Ovary (tissue), 9 donors: ENCODE measurements around the gene MGAT5B. TPM values are rescaled to one million over a fixed set of nuclear protein-coding genes. Genes with fewer than 3 reads are reported as not detected.
"Not testable (repeated sequence)": the region's sequence is repeated elsewhere in the genome, so short reads cannot be mapped to it uniquely, and the experiment has no call there.

Source experiments
- DNase-seq, 5 donors: peaks; one replicate each; pipeline ENCODE4 v3.0.0-alpha.2; 2019 to 2020
- H3K27ac ChIP-seq, 2 donors: fragments of 200-600 bp; one replicate each; pipeline versions ENCODE4 v1.5.1 to v1.8.0; 2019 to 2022
- H3K27me3 ChIP-seq: fragments of 200-600 bp; one replicate; pipeline ENCODE4 v1.8.0; 2022
- H3K36me3 ChIP-seq: fragments of 200-600 bp; sonication (generic); one replicate; pipeline ENCODE4 v1.5.1; 2019
- H3K4me1 ChIP-seq: one replicate; pipeline ENCODE4 v1.8.1; 2013; ENCODE audit warnings: mild to moderate bottlenecking, moderate library complexity; ENCODE audit not compliant: insufficient read depth
- H3K4me3 ChIP-seq: fragments of 200-600 bp; sonication (generic); one replicate; pipeline ENCODE4 v1.5.1; 2017
- H3K9me3 ChIP-seq, 2 donors: fragments of 200-600 bp in 1 of 2; sonication (generic) in 1 of 2; one replicate each; pipeline versions ENCODE4 v1.5.1 to v1.8.1; 2013 to 2019; ENCODE audit warnings: mild to moderate bottlenecking in 1 of 2, moderate library complexity in 1 of 2
- EP300 ChIP-seq: sonication (generic); formaldehyde crosslinking; IDR thresholded peaks from one replicate; pipeline ENCODE4 v1.6.1; 2017; ENCODE audit warnings: antibody characterized with exemption
- POLR2A ChIP-seq: fragments of 450-650 bp; IDR thresholded peaks from one replicate; pipeline ENCODE4 v1.6.1; 2017; ENCODE audit warnings: antibody characterized with exemption, mild to moderate bottlenecking, moderate library complexity
- WGBS, 3 donors: extraction: QIAGEN DNeasy Blood & Tissue Kit in 1 of 3; methylation state at CpG; one replicate each; pipeline versions ENCODE4 v1.1.5 to v1.1.7; 2013 to 2017; 5-methylcytosine and 5-hydroxymethylcytosine counted together
- intact Hi-C, 4 donors: fragments of 100-400 bp; cut with DNase I; formaldehyde crosslinking; loops; one replicate each; pipeline versions ENCODE4 v1.11.0 to v1.15.1; 2022 to 2023
- polyA plus RNA-seq, 2 donors: library from polyadenylated mRNA; stranded (reverse); fragments of 200-250 nt in 1 of 2; fragments of 350-450 nt in 1 of 2; fragmentation: Illumina TruSeq in 1 of 2; extraction: RNeasy Lipid Tissue Mini Kit (QIAGEN cat#74804) in 1 of 2; gene quantifications; one replicate each; pipeline ENCODE4 v1.2.3, GENCODE V29; 2013 to 2014
- total RNA-seq, 7 donors: library from RNA; depleted of rRNA in 2 of 7; stranded (reverse); fragments of >200 nt in 2 of 7; fragmentation: NEBNext Ultra II Directional in 3 of 7; extraction: Animal tissue kit (Norgen Biotek cat#: 25700) in 3 of 7; gene quantifications; one replicate each; pipeline versions ENCODE4 v1.1.0 to v1.2.4, GENCODE V29; 2016 to 2023
- TF ChIP-seq, protein P1 (sequence below), 3 donors: fragments of 450-650 bp in 2 of 3; fragments of 200-600 bp in 1 of 3; IDR thresholded peaks; one replicate each; pipeline versions ENCODE4 v1.5.1 to v1.8.0; 2016 to 2022; ENCODE audit warnings: antibody characterized with exemption in 3 of 3, mild to moderate bottlenecking in 1 of 3
- donor health status: DM: no; HTN: no; CAD: no; lungs with moderate emphysema.
- donor health status: DM: no; HTN: no; CAD: no.
- donor health status: Bipolar disorder and iron deficiency.
- donor health status: DM: yes; HTN: yes; CAD: no.
- donor health status: DM: no; HTN: no; CAD: no.
- donor health status: DM: yes; HTN: yes; CAD: no.

MGAT5B gene
- total and polyA plus RNA-seq, 9 donors: 0.23 to 3.6 (median 0.77) TPM; not detected in 1

DNA sequence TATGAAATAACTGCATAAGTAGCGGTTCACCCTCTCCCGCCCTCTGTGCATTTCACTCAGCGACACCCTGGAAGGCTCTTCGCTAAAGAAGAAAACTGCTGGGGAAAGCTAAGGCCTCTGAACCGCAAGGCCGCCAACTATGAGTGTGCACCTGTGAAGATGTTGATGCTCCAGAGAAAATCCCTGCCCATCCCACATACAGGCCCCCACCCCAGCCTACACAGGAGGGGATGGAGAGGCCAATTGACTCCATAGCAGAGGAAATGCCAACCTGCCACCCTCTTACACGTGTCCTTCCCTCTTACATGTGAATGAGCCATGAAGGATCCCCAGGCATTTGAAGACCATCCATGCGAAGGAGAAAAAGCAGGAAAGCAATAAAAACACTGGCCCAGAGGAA, 104.8 kb downstream of the MGAT5B start:
- H3K27me3 ChIP-seq: no peaks in the 10 kb centered on the region
- no peak overlapping the region for H3K27ac ChIP-seq
- intact Hi-C loops: no loop called here
- no peak for DNase-seq
- H3K9me3 ChIP-seq: peaks cover 0 to 5% of the 10 kb centered on the region in 2 donors
- no peaks in the 10 kb centered on the region for H3K36me3 ChIP-seq
- WGBS, 3 donors: 77 to 81% (median 80%) methylated on average over 8 of the region's 8 CpGs
- peaks cover 2% of the 10 kb centered on the region for H3K4me1 ChIP-seq
- no peak overlapping the region for H3K4me3 ChIP-seq
- TF ChIP-seq POLR2A (no peak), EP300 (no peak)
- TF ChIP-seq, protein P1, sequence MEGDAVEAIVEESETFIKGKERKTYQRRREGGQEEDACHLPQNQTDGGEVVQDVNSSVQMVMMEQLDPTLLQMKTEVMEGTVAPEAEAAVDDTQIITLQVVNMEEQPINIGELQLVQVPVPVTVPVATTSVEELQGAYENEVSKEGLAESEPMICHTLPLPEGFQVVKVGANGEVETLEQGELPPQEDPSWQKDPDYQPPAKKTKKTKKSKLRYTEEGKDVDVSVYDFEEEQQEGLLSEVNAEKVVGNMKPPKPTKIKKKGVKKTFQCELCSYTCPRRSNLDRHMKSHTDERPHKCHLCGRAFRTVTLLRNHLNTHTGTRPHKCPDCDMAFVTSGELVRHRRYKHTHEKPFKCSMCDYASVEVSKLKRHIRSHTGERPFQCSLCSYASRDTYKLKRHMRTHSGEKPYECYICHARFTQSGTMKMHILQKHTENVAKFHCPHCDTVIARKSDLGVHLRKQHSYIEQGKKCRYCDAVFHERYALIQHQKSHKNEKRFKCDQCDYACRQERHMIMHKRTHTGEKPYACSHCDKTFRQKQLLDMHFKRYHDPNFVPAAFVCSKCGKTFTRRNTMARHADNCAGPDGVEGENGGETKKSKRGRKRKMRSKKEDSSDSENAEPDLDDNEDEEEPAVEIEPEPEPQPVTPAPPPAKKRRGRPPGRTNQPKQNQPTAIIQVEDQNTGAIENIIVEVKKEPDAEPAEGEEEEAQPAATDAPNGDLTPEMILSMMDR (IDR thresholded peaks at IDR 0.05): no peak

DNA sequence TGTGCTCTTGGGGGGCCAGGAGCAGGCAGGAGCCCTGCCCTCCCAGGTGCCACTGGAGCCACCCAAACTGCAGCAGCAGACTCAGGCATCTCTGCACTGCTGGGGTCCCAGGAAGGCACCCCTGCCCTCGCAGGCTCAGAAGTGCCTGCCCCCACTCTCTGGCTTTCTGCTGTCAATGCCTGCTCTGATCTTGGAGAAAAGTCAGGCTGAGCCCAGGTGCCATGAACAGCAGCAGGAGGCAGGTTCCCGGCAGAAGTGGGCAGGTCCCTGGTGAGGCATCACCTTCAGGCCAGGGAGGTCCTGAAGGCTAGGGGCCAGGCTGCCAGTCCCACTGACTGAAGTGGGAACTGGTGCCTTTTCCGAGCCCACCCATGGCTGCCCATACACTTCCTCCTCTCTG, 106.5 kb downstream of the MGAT5B start:
- WGBS, 3 donors: 85 to 96% (median 89%) methylated on average over 3 of the region's 3 CpGs
- Histone ChIP-seq H3K27ac (no peak overlapping the region), H3K27me3 (no peaks in the 10 kb centered on the region), H3K36me3 (no peaks in the 10 kb centered on the region), H3K4me3 (no peak overlapping the region), H3K4me1 (no peaks in the 10 kb centered on the region), H3K9me3 (peaks cover 0 to 5% of the 10 kb centered on the region in 2 donors)
- no peak for TF ChIP-seq POLR2A
- no peak for TF ChIP-seq EP300
- TF ChIP-seq, protein P1 (IDR thresholded peaks at IDR 0.05): no peak
- no peak for DNase-seq
- intact Hi-C loops: no loop called here

DNA sequence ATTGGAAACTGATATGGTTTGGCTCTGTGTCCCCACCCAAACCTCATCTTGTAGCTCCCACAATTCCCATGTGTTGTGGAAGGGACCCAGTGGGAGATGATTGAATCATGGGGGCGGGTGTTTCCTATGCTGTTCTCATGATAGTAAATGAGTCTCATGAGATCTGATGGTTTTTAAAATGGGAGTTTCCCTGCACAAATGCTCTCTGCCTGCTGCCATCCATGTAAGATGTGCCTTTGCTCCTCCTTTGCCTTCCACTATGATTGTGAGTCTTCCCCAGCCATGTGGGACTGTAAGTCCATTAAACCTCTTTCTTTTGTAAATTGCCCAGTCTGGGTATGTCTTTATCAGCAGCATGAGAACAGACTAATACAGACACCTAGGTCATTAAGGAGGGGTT, 109.8 kb downstream of the MGAT5B start:
- H3K36me3 ChIP-seq, H3K9me3 ChIP-seq, H3K4me3 ChIP-seq, DNase-seq, H3K27me3 ChIP-seq, intact Hi-C loops, H3K27ac ChIP-seq, H3K4me1 ChIP-seq: not testable (repeated sequence)
- 84 to 91% (median 84%) methylated on average over 1 of the region's 1 CpG for WGBS, 3 donors

DNA sequence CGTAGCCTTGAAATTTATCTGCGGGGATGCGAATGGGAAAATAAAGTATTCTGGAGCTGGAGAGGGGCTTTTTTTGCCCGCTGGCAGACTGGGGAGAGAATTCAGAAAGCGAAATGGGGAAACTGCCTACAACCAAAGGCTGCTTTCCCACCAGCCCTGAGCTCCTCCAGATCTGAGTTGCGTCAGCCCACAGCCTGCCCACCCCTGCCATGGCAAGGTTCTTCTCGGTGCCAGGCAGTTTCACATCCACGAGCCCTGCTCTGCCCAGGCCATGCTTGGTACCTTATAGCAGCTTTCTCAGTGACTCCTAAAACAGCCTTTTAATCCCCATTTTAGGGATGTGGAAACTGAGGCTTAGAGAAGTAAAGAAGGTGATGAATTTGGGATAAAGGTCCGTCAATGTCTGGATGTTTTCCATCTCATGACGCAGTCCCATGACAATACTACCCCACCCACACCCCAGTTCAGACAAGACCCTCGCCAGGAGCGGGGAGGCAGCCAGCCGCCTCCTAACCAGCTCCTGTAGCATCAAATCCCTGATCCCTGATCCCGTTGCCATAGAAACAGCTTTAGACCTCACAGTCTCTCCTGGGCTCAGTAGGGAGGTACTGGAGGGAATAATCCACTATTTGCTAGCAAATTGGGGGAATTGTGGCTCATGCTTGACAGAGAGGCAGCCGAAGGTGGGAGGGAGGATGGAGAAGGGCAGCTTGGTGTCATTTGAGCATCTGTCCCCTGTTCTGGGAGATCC, 113.5 kb downstream of the MGAT5B start:
- TF ChIP-seq, protein P1 (IDR thresholded peaks at IDR 0.05): no peak
- TF ChIP-seq EP300 (no peak), POLR2A (no peak)
- WGBS, 3 donors: 28 to 54% (median 39%) methylated on average over 15 of the region's 15 CpGs
- H3K4me3 ChIP-seq: no peak overlapping the region
- H3K9me3 ChIP-seq: no peaks in the 10 kb centered on the region
- no peaks in the 10 kb centered on the region for H3K4me1 ChIP-seq
- no peaks in the 10 kb centered on the region for H3K36me3 ChIP-seq
- H3K27ac ChIP-seq: no peak overlapping the region
- H3K27me3 ChIP-seq: no peaks in the 10 kb centered on the region
- no peak for DNase-seq
- intact Hi-C loops: no loop called here

DNA sequence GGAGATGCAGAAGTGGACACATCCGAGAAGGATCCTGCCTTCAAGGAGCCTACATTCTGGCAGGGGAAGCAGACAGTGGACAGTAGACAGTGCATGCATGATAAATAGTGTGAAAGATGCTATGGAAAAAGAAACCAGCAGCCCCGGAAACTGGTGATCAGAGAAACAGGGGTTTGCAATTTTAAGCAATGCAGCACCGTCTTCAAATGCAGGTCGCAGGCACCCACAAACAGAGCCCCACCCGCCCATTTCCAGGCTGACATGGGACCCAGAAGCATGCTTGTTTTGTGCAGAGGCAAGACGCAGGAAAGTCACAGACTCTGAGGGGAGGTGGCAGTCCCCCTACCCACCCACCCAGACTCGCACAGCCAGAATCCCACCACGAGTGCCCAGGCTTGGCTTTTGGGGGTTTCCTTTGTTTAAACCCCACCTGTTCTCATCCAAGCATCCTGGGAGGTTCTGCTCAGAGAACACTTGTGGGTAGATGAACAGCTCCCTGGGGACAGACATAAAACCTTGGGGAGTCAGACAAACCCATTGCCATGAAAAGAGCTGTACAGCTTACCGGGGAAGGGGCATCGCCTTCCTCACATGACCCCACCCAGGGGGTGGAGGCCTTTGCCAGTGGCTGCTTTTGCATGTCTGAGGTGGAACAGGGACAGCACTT, 114.3 kb downstream of the MGAT5B start:
- Histone ChIP-seq H3K27ac (no peak overlapping the region), H3K36me3 (no peaks in the 10 kb centered on the region), H3K4me3 (no peak overlapping the region), H3K4me1 (no peaks in the 10 kb centered on the region), H3K27me3 (no peaks in the 10 kb centered on the region), H3K9me3 (no peaks in the 10 kb centered on the region)
- intact Hi-C loops: no loop called here
- TF ChIP-seq EP300: no peak
- no peak for TF ChIP-seq POLR2A
- TF ChIP-seq, protein P1 (IDR thresholded peaks at IDR 0.05): no peak
- DNase-seq: no peak
- 79 to 87% (median 82%) methylated on average over 8 to 10 of the region's 10 CpGs for WGBS, 3 donors
